Measurements from ENCODE around the gene MTA2.
"Not testable (repeated sequence)": the region's sequence is repeated elsewhere in the genome, so short reads cannot be mapped to it uniquely, and the experiment has no call there.

Gene MTA2

DNA sequence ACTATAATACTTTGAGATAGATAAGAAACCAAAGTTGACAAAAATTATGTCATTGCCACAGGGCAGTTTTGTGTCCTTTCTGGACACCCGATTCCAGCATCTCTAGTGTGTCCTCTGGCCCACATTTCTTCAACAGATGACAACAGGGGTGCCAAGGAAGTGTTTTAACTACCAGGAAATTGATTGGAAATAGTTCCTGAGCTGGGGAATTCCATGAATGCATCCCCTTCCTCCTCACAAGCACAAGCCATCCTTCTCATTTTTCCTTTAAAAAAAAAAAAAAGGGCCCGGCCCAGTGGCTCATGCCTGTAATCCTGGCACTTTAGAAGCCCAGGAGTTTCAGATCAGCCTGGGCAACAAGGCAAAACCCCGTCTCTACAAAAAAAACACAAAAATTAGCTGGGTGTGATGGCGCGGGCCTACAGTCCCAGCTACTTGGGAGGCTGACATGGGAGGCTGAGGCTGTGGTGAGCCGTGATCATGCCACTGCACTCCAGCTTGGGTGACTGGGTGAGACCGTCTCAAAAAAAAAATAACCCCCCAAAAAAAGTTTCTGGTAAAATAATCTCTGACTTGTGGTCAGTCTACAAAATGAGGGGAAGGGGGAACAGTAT is 20.9 kb upstream of the MTA2 start:
- no peak for DNase-seq (ENCODE audit: low read depth, low spot score)
- in situ Hi-C loops (cut with HindIII; ENCODE audit: low sequenced_read_pairs): no loop called here
- H3K4me3 ChIP-seq (ENCODE audit: low read depth, low read length): no peak overlapping the region
- TF ChIP-seq, protein P1, sequence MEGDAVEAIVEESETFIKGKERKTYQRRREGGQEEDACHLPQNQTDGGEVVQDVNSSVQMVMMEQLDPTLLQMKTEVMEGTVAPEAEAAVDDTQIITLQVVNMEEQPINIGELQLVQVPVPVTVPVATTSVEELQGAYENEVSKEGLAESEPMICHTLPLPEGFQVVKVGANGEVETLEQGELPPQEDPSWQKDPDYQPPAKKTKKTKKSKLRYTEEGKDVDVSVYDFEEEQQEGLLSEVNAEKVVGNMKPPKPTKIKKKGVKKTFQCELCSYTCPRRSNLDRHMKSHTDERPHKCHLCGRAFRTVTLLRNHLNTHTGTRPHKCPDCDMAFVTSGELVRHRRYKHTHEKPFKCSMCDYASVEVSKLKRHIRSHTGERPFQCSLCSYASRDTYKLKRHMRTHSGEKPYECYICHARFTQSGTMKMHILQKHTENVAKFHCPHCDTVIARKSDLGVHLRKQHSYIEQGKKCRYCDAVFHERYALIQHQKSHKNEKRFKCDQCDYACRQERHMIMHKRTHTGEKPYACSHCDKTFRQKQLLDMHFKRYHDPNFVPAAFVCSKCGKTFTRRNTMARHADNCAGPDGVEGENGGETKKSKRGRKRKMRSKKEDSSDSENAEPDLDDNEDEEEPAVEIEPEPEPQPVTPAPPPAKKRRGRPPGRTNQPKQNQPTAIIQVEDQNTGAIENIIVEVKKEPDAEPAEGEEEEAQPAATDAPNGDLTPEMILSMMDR (IDR thresholded peaks at IDR 0.05; ENCODE audit: low read depth, low read length): no peak

GRCh38 chr11:62621567-62622470 is 20.2 kb upstream of the MTA2 start, which contains the start of gene B3GAT3:
TSS of gene B3GAT3 (minus strand) at chr11:62621986. CDS start at chr11:62621947, 39 bp downstream.
- in situ Hi-C loops (cut with HindIII; ENCODE audit: low sequenced_read_pairs): no loop called here

DNA sequence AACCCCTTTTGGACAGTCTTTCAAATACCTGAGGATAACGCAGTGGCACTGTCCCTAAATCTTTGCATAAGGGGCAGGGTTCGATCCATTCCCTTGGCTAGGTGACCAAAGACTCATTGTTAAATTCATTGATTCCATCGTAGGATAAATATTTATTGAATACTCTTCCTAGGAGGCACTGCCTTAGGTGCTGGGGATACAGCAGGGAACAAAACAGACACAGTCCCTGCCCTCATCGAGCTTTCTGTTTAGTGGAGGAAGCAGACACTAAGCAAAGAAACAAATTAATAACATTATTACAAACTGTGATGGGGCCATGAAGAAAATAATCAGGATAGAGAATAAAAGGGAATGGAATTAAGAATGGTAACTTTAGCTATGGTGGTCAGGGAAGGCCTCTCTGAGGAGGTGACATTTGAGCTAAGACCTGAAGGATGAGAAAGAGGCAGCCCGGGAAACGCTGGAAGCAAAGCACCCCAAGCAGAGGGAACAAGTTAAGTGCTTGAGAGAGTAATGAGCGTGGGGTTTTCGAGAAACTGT is 19.4 kb upstream of the MTA2 start:
- no peak for DNase-seq (ENCODE audit: low read depth, low spot score)
- in situ Hi-C loops (cut with HindIII; ENCODE audit: low sequenced_read_pairs): no loop called here
- H3K4me3 ChIP-seq (ENCODE audit: low read depth, low read length): peak overlapping the region; percentile 82
- TF ChIP-seq, protein P1 (IDR thresholded peaks at IDR 0.05; ENCODE audit: low read depth, low read length): no peak

More at GRCh38 chr11:62621567-62622470, 20.2 kb upstream of the MTA2 start, which contains the start of gene B3GAT3:
- TF ChIP-seq, protein P1 (IDR thresholded peaks at IDR 0.05; ENCODE audit: low read depth, low read length): peak; percentile 6
- peak; percentile 99 for DNase-seq (ENCODE audit: low read depth, low spot score)
- H3K4me3 ChIP-seq (ENCODE audit: low read depth, low read length): peak within 1 kb of the TSS; percentile 82

DNA sequence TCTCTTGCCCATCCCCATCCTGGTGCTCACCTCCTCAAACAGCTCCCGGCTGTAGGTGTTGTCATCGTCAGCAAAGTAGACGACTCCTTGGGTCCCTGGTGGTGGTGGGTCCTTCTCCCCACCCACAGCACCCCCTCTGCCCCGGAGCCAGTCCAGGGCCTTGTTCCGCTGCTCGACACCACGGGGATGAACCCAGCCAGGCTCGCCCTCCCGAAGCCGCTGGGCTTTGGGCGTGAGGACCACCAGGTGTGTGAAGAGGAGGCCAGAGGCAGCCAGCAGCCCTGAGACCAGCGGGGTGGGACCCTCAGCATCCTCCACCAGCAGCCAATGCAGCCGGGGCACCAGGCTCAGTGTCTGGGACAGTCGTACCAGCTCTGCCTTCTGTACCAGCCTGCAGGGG is 15.3 kb upstream of the MTA2 start:
- in situ Hi-C loops (cut with HindIII; ENCODE audit: low sequenced_read_pairs); DNase-seq (ENCODE audit: low read depth, low spot score); H3K4me3 ChIP-seq (ENCODE audit: low read depth, low read length): not testable (repeated sequence)

- in situ Hi-C loops (cut with HindIII; ENCODE audit: low sequenced_read_pairs): no loop called here
- H3K4me3 ChIP-seq (ENCODE audit: low read depth, low read length): no peak overlapping the region
- no peak for DNase-seq (ENCODE audit: low read depth, low spot score)
- TF ChIP-seq, protein P1 (IDR thresholded peaks at IDR 0.05; ENCODE audit: low read depth, low read length): no peak
These were observed 13.9 kb upstream of the MTA2 start for GRCh38 chr11:62615521-62615920.

GRCh38 chr11:62614275-62614674 is 12.6 kb upstream of the MTA2 start:
- in situ Hi-C loops (cut with HindIII; ENCODE audit: low sequenced_read_pairs): no loop called here
- TF ChIP-seq, protein P1 (IDR thresholded peaks at IDR 0.05; ENCODE audit: low read depth, low read length): no peak
- DNase-seq (ENCODE audit: low read depth, low spot score): no peak
- no peak overlapping the region for H3K4me3 ChIP-seq (ENCODE audit: low read depth, low read length)
